ENCODE measurements around the gene LDLRAD4. TPM values are rescaled to one million over a fixed set of nuclear protein-coding genes. Genes with fewer than 3 reads are reported as not detected.
A peak's percentile ranks its signal among the peaks of the same experiment; 100 is the strongest.

The LDLRAD4 gene
- total RNA-seq, 1 donor from 2014 or later, result 34.5 TPM

GRCh38 chr18:13548966-13549879 is 330.7 kb downstream of the LDLRAD4 start:
- Mint-ChIP-seq H3K4me3 (no peak overlapping the region), H3K9me3 (peaks cover 5% of the 10 kb centered on the region), H3K27me3 (ENCODE audit: insufficient read depth) (no peaks in the 10 kb centered on the region), H3K27ac (no peak overlapping the region), H3K4me1 (ENCODE audit: low read depth) (no peaks in the 10 kb centered on the region), H3K36me3 (ENCODE audit: low read depth) (peaks cover 4% of the 10 kb centered on the region)
- no peak for DNase-seq (ENCODE audit: low spot score)
- intact Hi-C loops (cut with micrococcal nuclease), result no loop called here

DNA sequence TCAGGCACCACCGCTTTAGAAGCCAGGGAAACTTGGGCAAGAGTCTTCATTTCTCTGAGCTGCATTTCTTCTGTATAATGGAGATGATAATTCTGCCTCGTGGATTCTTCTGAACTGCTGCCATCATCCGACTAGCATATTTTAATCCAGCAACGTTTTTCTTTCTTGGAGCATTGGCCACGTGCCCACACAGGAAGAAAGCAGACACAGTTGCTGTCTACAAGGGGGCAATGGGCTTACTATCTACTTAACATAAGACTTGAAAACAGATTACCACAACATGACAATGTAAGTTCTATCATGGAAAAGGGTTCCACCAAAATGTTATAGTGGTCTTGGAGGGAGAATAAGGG is 331.3 kb downstream of the LDLRAD4 start:
- H3K27me3 Mint-ChIP-seq (ENCODE audit: insufficient read depth), result no peaks in the 10 kb centered on the region
- H3K36me3 Mint-ChIP-seq (ENCODE audit: low read depth), result peaks cover 4% of the 10 kb centered on the region
- peaks cover 5% of the 10 kb centered on the region for H3K9me3 Mint-ChIP-seq
- H3K4me3 Mint-ChIP-seq, result no peak overlapping the region
- H3K27ac Mint-ChIP-seq, result no peak overlapping the region
- intact Hi-C loops (cut with micrococcal nuclease), result no loop called here
- H3K4me1 Mint-ChIP-seq (ENCODE audit: low read depth), result no peaks in the 10 kb centered on the region
- no peak for DNase-seq (ENCODE audit: low spot score)

- peaks cover 5% of the 10 kb centered on the region for H3K9me3 Mint-ChIP-seq
- intact Hi-C loops (cut with micrococcal nuclease), result no loop called here
- no peak overlapping the region for H3K27ac Mint-ChIP-seq
- peaks cover 1% of the 10 kb centered on the region for H3K36me3 Mint-ChIP-seq (ENCODE audit: low read depth)
- DNase-seq (ENCODE audit: low spot score), result no peak
- H3K27me3 Mint-ChIP-seq (ENCODE audit: insufficient read depth), result no peaks in the 10 kb centered on the region
- H3K4me3 Mint-ChIP-seq, result no peak overlapping the region
- no peaks in the 10 kb centered on the region for H3K4me1 Mint-ChIP-seq (ENCODE audit: low read depth)
Measured at GRCh38 chr18:13550418-13551304, 332.1 kb downstream of the LDLRAD4 start.

GRCh38 chr18:13551305-13551603 is 332.7 kb downstream of the LDLRAD4 start:
- Mint-ChIP-seq H3K27ac (no peak overlapping the region), H3K4me1 (ENCODE audit: low read depth) (no peaks in the 10 kb centered on the region), H3K4me3 (no peak overlapping the region), H3K36me3 (ENCODE audit: low read depth) (peaks cover 1% of the 10 kb centered on the region), H3K27me3 (ENCODE audit: insufficient read depth) (no peaks in the 10 kb centered on the region), H3K9me3 (peaks cover 5% of the 10 kb centered on the region)
- no peak for DNase-seq (ENCODE audit: low spot score)
- intact Hi-C loops (cut with micrococcal nuclease), result no loop called here

GRCh38 chr18:13551841-13552733 is 333.5 kb downstream of the LDLRAD4 start:
- intact Hi-C loops (cut with micrococcal nuclease), result no loop called here
- Mint-ChIP-seq H3K4me1 (ENCODE audit: low read depth) (no peaks in the 10 kb centered on the region), H3K27ac (no peak overlapping the region), H3K9me3 (peaks cover 5% of the 10 kb centered on the region), H3K27me3 (ENCODE audit: insufficient read depth) (no peaks in the 10 kb centered on the region), H3K36me3 (ENCODE audit: low read depth) (peaks cover 1% of the 10 kb centered on the region), H3K4me3 (no peak overlapping the region)
- DNase-seq (ENCODE audit: low spot score), result no peak

- no peak for DNase-seq (ENCODE audit: low spot score)
- no peak overlapping the region for H3K4me3 Mint-ChIP-seq
- intact Hi-C loops (cut with micrococcal nuclease), result no loop called here
- peaks cover 6% of the 10 kb centered on the region for H3K4me1 Mint-ChIP-seq (ENCODE audit: low read depth)
- no peaks in the 10 kb centered on the region for H3K9me3 Mint-ChIP-seq
- H3K27me3 Mint-ChIP-seq (ENCODE audit: insufficient read depth), result no peaks in the 10 kb centered on the region
- H3K27ac Mint-ChIP-seq, result no peak overlapping the region
- no peaks in the 10 kb centered on the region for H3K36me3 Mint-ChIP-seq (ENCODE audit: low read depth)
Measured at GRCh38 chr18:13553449-13553848, 334.9 kb downstream of the LDLRAD4 start.

DNA sequence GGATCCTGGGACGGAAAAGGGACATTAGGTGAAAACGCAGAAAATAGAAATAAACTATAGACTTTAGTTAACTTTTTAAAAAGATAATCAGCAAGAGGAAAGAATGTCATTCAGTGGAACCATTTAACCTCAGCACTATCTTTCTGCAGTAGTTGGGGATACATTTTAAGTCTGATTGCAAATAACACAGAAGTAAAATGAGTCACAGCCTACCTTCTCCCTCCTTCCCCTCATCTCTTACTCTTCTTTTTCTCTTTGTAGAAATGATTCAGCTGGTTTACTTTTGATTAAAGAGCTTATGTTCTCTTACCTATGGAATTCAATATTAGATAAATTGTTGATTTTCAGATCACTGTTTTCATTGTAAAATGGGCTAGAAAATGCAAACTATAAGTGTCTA is 336.6 kb downstream of the LDLRAD4 start:
- no peaks in the 10 kb centered on the region for H3K36me3 Mint-ChIP-seq (ENCODE audit: low read depth)
- peaks cover 11% of the 10 kb centered on the region for H3K4me1 Mint-ChIP-seq (ENCODE audit: low read depth)
- no peaks in the 10 kb centered on the region for H3K27me3 Mint-ChIP-seq (ENCODE audit: insufficient read depth)
- no peak overlapping the region for H3K27ac Mint-ChIP-seq
- H3K9me3 Mint-ChIP-seq, result no peaks in the 10 kb centered on the region
- no peak overlapping the region for H3K4me3 Mint-ChIP-seq
- intact Hi-C loops (cut with micrococcal nuclease), result loop anchor here (5.0 kb wide), 1 partner anchor 257 kb away; no protein-coding TSS in a partner anchor
- no peak for DNase-seq (ENCODE audit: low spot score)

DNA sequence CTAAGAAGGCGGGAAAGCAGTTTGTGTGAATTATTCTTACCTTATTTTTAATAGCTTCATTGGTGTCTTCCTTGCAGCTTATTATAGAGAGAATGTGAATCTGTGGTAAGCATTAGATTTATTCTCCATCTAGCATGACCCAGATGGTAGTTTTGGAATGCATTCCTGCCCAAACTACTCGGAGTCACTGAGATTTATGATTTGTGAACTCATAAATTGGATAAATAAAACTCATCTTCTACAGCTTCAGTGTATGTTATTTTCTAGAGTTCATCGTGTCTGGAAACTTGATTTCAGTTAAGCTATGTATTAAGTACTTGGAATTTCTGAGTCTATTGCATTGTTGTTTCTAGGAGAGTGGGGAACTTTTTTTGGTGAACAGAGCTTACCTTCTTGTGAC is 337.3 kb downstream of the LDLRAD4 start:
- no peaks in the 10 kb centered on the region for H3K9me3 Mint-ChIP-seq
- H3K4me3 Mint-ChIP-seq, result no peak overlapping the region
- H3K27ac Mint-ChIP-seq, result no peak overlapping the region
- intact Hi-C loops (cut with micrococcal nuclease), result loop anchor here (5.0 kb wide), 1 partner anchor 256 kb away; no protein-coding TSS in a partner anchor
- no peaks in the 10 kb centered on the region for H3K36me3 Mint-ChIP-seq (ENCODE audit: low read depth)
- peaks cover 14% of the 10 kb centered on the region for H3K4me1 Mint-ChIP-seq (ENCODE audit: low read depth)
- DNase-seq (ENCODE audit: low spot score), result no peak
- H3K27me3 Mint-ChIP-seq (ENCODE audit: insufficient read depth), result no peaks in the 10 kb centered on the region

DNA sequence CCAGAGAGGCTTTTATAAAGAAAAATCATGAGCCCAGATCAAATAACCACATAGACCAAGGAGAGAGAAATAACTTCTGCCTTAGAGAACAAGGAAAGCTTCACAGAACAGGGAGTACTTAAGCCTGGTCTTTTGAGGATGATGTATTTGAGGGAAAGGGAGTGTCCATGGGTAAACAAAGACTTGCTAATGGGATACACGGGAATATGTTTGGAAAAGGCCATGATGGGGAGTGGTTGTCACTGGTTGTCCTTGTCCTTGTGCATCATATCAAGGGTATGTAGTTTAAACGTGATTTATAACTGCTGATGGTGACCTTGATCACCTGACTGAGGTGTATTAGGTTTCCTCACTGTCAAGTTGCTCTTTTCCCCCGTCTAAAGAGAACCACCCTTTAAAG is 337.9 kb downstream of the LDLRAD4 start:
- Mint-ChIP-seq H3K27ac (no peak overlapping the region), H3K36me3 (ENCODE audit: low read depth) (no peaks in the 10 kb centered on the region), H3K27me3 (ENCODE audit: insufficient read depth) (no peaks in the 10 kb centered on the region), H3K9me3 (no peaks in the 10 kb centered on the region), H3K4me1 (ENCODE audit: low read depth) (peaks cover 20% of the 10 kb centered on the region), H3K4me3 (no peak overlapping the region)
- intact Hi-C loops (cut with micrococcal nuclease), result loop anchor here (5.0 kb wide), 1 partner anchor 256 kb away; no protein-coding TSS in a partner anchor
- DNase-seq (ENCODE audit: low spot score), result no peak

DNA sequence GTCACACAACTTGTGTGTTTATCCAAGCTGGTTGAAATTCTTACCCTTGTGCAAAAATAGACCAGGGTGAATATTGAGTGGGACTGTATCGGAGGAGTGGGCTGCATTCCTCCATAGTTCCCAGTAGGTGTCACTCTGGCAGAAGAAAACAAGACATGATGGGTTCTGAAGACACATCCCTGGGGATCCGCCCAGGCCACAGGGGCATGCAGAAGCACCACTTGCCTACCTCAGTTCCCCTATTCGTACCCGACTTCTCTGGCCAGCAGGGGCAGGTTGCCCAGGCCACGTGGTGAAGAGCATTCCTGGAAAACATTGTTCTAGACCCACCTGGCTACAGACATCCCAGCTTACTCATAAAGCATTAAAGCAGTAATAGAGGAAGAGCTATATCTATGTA is 339.6 kb downstream of the LDLRAD4 start:
- Mint-ChIP-seq H3K27ac (peak overlapping the region; percentile 27), H3K36me3 (ENCODE audit: low read depth) (peaks cover 1% of the 10 kb centered on the region), H3K4me1 (ENCODE audit: low read depth) (peaks cover 34% of the 10 kb centered on the region), H3K27me3 (ENCODE audit: insufficient read depth) (no peaks in the 10 kb centered on the region), H3K4me3 (no peak overlapping the region), H3K9me3 (no peaks in the 10 kb centered on the region)
- intact Hi-C loops (cut with micrococcal nuclease), result loop anchor here (1.0 to 5.0 kb wide), 3 partner anchors 72 to 254 kb away; partner anchors contain the start of genes FAM210A and RNMT
- DNase-seq (ENCODE audit: low spot score), result no peak

GRCh38 chr18:13558790-13559189 is 340.2 kb downstream of the LDLRAD4 start:
- H3K27me3 Mint-ChIP-seq (ENCODE audit: insufficient read depth), result no peaks in the 10 kb centered on the region
- no peaks in the 10 kb centered on the region for H3K9me3 Mint-ChIP-seq
- peaks cover 3% of the 10 kb centered on the region for H3K36me3 Mint-ChIP-seq (ENCODE audit: low read depth)
- no peak overlapping the region for H3K4me3 Mint-ChIP-seq
- DNase-seq (ENCODE audit: low spot score), result no peak
- intact Hi-C loops (cut with micrococcal nuclease), result loop anchor here (1.0 to 5.0 kb wide), 3 partner anchors 72 to 254 kb away; partner anchors contain the start of genes FAM210A and RNMT
- peaks cover 39% of the 10 kb centered on the region for H3K4me1 Mint-ChIP-seq (ENCODE audit: low read depth)
- no peak overlapping the region for H3K27ac Mint-ChIP-seq

GRCh38 chr18:13559754-13560153 is 341.2 kb downstream of the LDLRAD4 start:
- no peaks in the 10 kb centered on the region for H3K9me3 Mint-ChIP-seq
- peaks cover 46% of the 10 kb centered on the region for H3K4me1 Mint-ChIP-seq (ENCODE audit: low read depth)
- intact Hi-C loops (cut with micrococcal nuclease), result loop anchor here (5.0 to 10.0 kb wide), 2 partner anchors 253 to 715 kb away; no protein-coding TSS in a partner anchor
- no peaks in the 10 kb centered on the region for H3K27me3 Mint-ChIP-seq (ENCODE audit: insufficient read depth)
- no peak overlapping the region for H3K27ac Mint-ChIP-seq
- no peak for DNase-seq (ENCODE audit: low spot score)
- no peak overlapping the region for H3K4me3 Mint-ChIP-seq
- peaks cover 5% of the 10 kb centered on the region for H3K36me3 Mint-ChIP-seq (ENCODE audit: low read depth)

Data from activated T-helper 1 cell treated with anti-CD3 and anti-CD28 coated beads, Interleukin-12 subunit alpha, Interleukin-12 subunit beta, Interleukin-2, Interleukin-4 antibody, amounts not matched to agents 30 ng/mL and 10 ng/mL and 1 ng/mL, durations not matched to agents 14 hours and 24 hours and 36 hours (primary cell).